Measurements from ENCODE around the gene RPL12. TPM values are rescaled to one million over a fixed set of nuclear protein-coding genes. Genes with fewer than 3 reads are reported as not detected.

RPL12 gene
- 1,080 and 1,166 TPM in 2 replicates for total RNA-seq

GRCh38 chr9:127450830-127451607 is at the start of gene RPL12, which contains the start of gene LRSAM1:
Gene RPL12, minus strand, starts transcription at chr9:127451406. Its CDS starts 89 bp downstream, at chr9:127451317.
Gene LRSAM1, plus strand, starts transcription at chr9:127451510. Its CDS starts 3,018 bp downstream, at chr9:127454528.
- DNase-seq (ENCODE audit: low read depth in 2 of 2), result peak; percentile 95 to 97

- no peak for DNase-seq (ENCODE audit: low read depth in 2 of 2)
Measured at GRCh38 chr9:127500862-127501261, 49.7 kb upstream of the RPL12 start.

GRCh38 chr9:127500399-127500798 is 49.2 kb upstream of the RPL12 start:
- no peak for DNase-seq (ENCODE audit: low read depth in 2 of 2)

GRCh38 chr9:127498298-127498697 is 47.1 kb upstream of the RPL12 start:
- DNase-seq (ENCODE audit: low read depth in 2 of 2), result peak in 1 of 2 donors; percentile 64

- DNase-seq (ENCODE audit: low read depth in 2 of 2), result peak in 1 of 2 donors; percentile 0
Measured at GRCh38 chr9:127497656-127498290, 46.6 kb upstream of the RPL12 start.

- peak in 1 of 2 donors; percentile 5 for DNase-seq (ENCODE audit: low read depth in 2 of 2)
Measured at GRCh38 chr9:127496974-127497373, 45.8 kb upstream of the RPL12 start.

- no peak for DNase-seq (ENCODE audit: low read depth in 2 of 2)
Measured at GRCh38 chr9:127495884-127496555, 44.8 kb upstream of the RPL12 start.

- no peak for DNase-seq (ENCODE audit: low read depth in 2 of 2)
Measured at GRCh38 chr9:127494304-127494702, 43.1 kb upstream of the RPL12 start.

GRCh38 chr9:127493592-127494303 is 42.5 kb upstream of the RPL12 start:
- DNase-seq (ENCODE audit: low read depth in 2 of 2), result no peak

- no peak for DNase-seq (ENCODE audit: low read depth in 2 of 2)
Measured at GRCh38 chr9:127492616-127493015, 41.4 kb upstream of the RPL12 start.

- DNase-seq (ENCODE audit: low read depth in 2 of 2), result no peak
Measured at GRCh38 chr9:127491516-127491915, 40.3 kb upstream of the RPL12 start.

- DNase-seq (ENCODE audit: low read depth in 2 of 2), result no peak
Measured at GRCh38 chr9:127490535-127491230, 39.5 kb upstream of the RPL12 start.

GRCh38 chr9:127489471-127490115 is 38.4 kb upstream of the RPL12 start:
- DNase-seq (ENCODE audit: low read depth in 2 of 2), result no peak

GRCh38 chr9:127488946-127489345 is 37.7 kb upstream of the RPL12 start:
- DNase-seq (ENCODE audit: low read depth in 2 of 2), result no peak

GRCh38 chr9:127485995-127486394 is 34.8 kb upstream of the RPL12 start:
- DNase-seq (ENCODE audit: low read depth in 2 of 2), result peak in 1 of 2 donors; percentile 57

GRCh38 chr9:127482662-127483061 is 31.5 kb upstream of the RPL12 start:
- DNase-seq (ENCODE audit: low read depth in 2 of 2), result no peak

- no peak for DNase-seq (ENCODE audit: low read depth in 2 of 2)
Measured at GRCh38 chr9:127479507-127480081, 28.4 kb upstream of the RPL12 start.

GRCh38 chr9:127474592-127474991 is 23.4 kb upstream of the RPL12 start:
- DNase-seq (ENCODE audit: low read depth in 2 of 2), result no peak

GRCh38 chr9:127473932-127474331 is 22.7 kb upstream of the RPL12 start:
- no peak for DNase-seq (ENCODE audit: low read depth in 2 of 2)

- no peak for DNase-seq (ENCODE audit: low read depth in 2 of 2)
Measured at GRCh38 chr9:127473501-127473900, 22.3 kb upstream of the RPL12 start.

All from lung microvascular endothelial cell (primary cell).